Measurements from ENCODE around the gene SLC16A11.

The SLC16A11 gene

DNA sequence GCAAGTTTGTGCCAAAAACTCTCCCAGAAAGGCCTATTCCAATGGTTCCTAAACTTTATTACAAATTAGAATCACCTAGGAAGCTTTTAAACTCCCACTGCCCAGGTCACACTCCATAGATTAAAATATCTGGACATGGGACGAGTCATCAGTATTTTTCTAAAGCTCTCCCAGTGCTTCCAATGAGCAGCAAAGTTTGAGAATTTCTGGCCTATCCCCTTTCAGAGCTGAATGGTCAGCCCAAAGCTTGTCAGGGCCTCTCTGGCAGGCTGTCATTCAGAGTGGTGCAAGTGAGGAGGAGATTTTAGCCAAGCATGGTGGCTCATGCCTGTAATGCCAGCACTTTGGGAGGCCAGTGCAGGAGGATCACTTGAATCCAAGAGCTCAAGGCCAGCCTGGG lies 18.6 kb downstream of the SLC16A11 start:
- no peak for DNase-seq

DNA sequence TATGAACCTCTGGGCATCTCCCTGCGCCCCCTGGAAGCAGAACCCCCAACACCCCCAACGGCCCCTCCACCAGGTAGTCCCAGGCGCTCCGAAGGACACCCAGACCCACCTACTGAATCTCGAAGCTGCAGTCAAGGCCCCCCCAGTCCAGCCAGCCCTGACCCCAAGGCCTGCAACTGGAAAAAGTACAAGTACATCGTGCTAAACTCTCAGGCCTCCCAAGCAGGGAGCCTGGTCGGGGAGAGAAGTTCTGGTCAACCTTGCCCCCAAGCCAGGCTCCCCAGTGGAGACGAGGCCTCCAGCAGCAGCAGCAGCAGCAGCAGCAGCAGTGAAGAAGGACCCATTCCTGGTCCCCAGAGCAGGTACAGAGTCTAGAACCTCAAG lies 19.5 kb downstream of the SLC16A11 start:
- DNase-seq: peak; percentile 30

DNA sequence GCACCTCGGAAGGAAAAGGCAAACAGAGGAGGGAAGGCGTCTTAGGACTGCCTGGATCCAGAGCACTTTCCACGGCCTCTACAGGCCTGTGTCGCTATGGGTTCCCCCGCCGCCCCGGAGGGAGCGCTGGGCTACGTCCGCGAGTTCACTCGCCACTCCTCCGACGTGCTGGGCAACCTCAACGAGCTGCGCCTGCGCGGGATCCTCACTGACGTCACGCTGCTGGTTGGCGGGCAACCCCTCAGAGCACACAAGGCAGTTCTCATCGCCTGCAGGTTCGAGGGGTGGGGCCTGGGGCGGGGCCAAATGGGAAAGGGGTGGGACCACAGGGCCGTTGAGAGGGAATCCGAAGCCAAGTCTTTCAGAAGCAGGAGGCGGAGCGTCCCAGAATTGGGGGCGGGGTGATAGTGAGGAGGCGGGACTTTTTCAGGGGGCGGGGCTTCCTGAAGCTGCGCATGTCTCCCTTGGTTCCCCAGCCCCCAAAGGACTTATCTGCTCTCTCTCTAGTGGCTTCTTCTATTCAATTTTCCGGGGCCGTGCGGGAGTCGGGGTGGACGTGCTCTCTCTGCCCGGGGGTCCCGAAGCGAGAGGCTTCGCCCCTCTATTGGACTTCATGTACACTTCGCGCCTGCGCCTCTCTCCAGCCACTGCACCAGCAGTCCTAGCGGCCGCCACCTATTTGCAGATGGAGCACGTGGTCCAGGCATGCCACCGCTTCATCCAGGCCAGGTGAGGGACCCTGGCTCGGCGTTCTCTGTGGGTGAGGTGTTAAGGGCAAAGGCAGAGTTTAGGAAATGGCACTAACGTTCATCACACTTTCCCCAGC lies 20.1 kb downstream of the SLC16A11 start:
- peak; percentile 90 for DNase-seq

DNA sequence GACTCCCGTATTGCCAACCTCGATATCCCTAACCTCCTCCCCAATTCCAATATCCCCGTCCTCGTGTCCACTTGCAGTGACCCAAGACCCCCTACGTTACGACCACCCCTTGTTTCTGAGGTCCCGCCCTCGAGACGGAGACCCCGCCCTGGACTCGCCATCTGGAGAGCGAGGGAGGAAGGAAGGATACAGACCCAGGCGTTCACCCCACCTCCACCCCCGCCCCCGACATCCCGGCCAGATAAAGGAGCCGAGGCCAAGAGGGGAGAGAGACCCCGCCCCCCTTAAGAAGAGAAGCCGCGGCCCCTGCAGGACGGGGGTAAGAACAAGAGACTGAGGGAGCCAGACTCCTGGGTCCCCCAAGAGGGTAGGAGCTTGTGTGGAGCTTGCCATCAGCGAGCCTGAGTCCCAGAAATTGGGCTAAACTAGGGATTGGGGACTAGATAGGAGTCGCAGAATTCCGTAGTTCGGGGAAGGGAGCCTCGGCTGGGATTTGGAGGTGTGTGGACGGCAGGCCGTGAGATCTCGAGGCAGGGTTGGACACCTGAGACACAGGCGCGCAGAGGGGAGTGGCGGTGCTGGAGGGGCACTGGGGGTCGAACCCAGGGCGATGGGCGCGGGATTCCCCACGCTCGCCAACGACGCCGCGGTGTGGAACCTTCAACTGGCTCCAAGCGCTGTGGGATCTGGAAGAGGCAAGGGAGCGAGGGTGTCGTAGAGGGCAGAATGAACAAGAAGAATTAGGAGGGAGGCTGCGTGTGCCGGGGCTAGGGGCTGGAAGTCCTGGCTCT lies 20.9 kb downstream of the SLC16A11 start, which contains the start of gene BCL6B:
BCL6B (plus strand) TSS at position 270 of the 791 bp plus-strand sequence. CDS start 622 bp downstream, outside the sequence.
- no peak for DNase-seq

DNA sequence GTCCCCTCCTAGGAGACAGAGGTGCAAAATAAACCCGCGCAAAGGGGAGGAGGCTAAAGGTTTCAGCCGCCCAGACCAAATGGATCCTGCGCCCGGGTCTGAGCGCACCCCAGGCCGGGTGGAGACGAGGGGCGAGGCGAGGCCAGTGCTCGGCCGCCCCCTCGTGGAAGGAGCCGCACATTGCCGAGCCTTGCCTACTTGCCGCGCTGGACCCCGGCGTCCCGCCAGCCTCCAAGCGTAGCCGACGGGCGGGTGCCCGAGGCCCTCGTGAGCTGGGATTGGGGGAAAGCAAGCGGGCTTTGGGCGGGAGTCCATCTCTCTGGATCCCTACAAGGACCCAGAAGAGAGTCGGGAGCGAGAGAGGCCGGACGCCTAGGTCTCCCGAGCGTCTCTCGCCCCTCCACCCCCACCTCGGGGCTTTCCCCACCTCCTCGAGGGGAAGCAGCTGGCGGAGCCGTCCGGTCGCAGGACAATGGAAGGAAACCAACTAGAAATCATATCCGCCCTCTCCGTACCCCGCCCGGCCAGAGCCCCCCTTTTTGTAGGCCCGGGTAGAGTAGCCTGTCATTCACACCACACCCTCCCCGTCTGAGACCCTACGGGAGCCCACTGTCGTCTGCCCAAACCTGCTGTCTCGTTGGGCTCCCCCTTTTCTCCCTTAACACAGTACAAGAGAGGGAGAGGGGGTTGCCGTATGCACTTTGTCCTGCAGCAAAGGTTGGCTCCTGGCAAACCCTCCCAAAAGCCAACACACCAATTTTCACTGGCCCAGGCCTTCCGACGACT lies 21.7 kb downstream of the SLC16A11 start:
- DNase-seq: peak; percentile 91

DNA sequence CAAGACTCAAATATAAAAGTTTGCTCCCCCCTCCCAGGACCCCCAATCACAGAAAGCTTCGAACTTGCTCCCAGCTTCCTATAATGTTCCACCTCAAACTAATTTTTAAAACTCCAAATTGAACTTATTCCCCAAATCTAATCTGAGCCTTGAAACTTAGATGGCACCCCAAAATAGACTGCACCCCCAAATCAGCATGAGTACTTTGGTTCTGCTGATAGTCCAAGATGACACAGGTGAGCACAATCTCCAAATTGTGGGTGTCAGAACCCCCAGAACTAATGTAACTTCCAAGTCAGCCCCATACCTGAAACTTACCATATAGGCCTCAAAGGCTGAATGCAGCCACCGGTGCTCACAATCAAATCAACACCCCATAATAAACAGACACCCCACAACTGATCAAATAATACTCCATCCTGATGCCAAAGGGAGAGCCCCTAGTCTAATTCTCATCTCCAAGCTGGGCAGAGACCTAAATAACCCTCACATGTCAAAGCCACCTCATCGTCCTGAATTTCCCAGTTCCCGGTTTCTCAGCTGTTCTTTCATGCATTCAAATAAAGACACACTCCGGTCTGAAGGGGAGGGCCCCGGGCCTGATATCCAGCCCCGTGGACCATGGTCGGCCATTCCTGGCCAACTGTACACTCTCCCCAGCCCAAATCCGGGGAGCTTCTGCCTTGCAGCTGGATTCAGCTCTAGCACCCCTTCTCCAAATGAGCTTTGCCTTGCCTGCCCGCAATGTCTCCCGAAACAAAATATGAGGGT lies 22.8 kb downstream of the SLC16A11 start:
- DNase-seq: peak; percentile 64

DNA sequence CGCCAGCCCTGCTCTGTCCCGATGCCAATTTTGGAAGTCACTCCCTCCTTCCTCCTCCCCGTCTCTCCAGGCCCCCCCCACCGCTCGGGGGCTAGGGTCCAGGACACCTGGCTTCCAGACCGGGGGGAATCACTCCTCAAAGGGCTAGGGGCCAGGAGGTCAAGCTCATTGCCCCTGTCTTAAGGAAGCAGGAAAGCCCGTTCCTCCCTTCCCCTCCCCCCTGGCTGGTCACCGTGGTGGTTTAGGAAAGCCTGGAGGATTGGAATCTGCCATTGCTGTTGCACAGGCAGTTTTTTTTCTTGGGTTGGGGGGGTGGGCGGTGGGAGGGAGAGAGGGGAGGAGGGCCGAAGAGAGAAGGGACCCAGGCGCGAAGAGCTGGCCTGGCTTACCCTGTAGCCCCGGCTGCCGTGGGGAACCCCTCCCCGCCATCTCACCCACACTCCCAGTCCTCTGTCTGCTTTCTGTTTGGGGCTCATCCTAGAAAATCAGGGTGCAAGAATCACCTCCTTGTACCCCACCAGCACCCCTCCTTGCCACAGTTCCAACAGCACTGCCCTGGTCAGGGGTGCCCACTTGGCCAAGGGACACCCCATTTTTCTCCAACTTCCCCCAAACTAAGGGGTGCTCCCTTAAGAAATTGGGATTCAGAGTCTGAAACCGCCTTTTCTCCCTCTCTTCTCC lies 23.9 kb downstream of the SLC16A11 start:
- DNase-seq: peak; percentile 84

DNA sequence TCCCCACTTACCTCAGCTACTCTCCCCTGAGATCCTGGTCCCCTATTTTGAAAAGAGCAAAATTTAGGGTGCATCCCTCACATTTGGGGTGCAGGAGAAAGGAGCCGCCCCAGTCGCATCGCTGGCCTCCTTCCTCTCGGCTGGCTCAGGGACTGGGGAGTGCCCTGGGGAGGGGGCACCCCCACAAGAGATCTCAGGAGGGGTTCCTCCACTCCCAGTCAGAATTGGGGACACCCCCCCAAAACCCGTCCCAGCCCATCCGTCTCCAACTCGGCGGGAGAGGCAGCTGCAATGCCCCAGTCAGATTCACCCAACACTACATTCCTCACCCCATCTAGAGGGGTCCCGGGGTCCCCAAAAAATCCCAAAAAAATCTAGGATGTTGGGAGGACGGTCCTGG lies 24.5 kb downstream of the SLC16A11 start:
- no peak for DNase-seq

DNA sequence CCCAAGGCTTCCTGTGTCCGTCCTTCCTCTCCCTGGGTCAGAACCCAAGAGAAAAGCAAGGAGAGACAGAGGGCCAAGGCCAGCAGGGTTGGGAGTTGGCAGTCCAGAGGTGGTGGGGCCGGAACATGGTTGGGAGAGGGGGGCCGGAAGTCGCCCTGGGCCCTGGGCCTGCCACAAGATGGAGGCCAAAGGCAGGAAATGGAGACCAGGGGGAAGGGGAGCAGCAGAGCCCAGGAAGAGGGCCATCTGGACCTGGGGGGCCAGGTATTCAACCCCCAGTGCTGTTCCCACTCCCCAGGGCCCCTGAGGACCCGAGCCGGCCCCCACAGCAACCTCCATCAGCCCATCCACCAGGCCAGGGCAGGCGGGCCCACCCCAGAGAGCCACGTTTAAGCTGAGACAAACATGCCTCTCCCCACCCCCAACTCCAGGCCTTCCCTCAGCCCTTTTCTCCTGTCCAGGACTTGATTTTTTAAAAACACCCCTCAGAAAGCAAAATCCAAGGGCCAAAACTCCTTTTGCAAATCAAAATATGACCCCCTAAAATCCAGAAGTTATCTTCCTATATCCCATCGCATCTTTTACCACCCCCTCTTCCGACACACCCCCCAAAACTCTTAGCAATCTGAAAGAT lies 25.4 kb downstream of the SLC16A11 start:
- DNase-seq: no peak

DNA sequence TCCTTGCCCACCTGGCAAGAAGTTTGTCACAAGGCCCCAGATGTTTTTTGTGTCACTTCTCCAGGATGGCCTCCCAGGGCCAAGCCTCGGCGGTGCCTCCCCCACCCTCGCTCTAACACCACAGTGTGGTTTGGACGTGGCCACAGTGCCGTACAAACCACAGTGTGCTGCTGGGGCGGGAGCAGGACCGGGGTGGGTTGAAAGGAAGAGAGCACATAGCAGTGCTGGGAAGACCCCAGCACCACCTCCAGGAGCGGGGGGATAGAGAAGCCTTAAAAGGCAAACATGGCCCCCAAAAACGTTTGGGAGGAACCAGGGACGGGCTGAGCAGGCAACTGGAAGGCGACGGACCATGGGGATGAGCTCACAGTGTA lies 26.1 kb downstream of the SLC16A11 start:
- DNase-seq: no peak

DNA sequence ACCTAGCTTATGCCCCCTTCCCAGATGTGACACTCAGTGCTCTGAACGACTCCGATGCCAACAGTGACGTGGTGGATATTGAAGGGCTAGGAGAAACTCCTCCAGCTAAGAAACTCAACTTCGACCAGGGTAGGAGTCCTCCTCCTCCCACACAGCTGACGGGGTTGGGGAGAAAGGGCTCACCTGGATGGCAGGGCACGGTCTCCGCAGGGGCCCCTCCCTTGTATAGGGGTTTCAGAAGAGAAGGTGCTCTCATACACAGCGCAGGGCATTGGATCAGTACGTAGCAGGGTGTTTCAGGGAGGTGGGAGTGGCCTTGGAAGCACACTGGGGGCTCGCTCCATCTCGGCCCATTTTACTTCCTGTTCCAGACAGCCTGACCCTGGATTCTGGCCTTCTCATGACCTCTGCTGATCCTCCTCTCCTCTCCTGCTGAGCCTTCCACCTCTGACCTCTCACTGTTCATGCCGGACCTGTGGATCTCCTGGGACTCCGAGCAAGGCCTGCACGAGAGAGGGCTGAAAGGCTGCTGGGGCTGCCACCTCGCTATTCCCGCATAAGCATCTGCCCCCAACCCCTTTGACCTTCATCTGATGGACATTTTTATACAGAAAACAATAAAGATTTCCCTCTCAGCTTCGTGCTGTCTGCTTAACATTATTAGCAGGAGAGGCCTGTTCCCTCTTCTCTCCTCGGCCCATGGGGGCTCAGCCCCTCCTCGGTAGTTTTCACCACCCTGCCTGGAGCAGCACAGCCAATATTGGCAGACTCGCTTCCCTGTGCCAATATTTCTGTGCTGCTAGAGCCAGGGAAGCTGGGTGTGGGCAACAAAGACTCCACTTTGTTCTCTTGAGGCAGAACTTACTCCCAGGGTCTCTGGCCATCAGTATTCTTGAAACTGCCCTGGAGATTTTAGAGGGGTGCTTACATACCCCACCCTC lies 26.7 kb downstream of the SLC16A11 start:
- no peak for DNase-seq

DNA sequence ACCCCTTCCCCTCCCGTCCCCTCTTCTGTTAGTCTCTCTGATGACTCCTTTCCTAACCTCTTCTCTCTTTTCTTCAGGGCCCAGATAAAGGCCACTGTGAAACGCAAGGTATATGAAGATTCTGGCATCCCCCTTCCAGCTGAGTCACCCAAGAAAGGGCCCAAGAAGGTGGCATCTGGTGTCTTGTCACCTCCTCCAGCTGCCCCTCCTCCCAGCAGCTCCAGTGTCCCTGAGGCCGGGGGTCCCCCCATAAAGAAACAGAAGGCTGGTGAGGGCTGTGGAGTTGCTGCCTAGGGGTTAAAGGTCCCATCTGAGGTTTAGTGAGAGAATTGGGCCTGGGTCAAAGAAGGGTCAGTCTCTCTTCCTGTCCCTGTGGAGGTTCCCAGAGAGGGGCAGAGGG lies 27.5 kb downstream of the SLC16A11 start:
- no peak for DNase-seq

DNA sequence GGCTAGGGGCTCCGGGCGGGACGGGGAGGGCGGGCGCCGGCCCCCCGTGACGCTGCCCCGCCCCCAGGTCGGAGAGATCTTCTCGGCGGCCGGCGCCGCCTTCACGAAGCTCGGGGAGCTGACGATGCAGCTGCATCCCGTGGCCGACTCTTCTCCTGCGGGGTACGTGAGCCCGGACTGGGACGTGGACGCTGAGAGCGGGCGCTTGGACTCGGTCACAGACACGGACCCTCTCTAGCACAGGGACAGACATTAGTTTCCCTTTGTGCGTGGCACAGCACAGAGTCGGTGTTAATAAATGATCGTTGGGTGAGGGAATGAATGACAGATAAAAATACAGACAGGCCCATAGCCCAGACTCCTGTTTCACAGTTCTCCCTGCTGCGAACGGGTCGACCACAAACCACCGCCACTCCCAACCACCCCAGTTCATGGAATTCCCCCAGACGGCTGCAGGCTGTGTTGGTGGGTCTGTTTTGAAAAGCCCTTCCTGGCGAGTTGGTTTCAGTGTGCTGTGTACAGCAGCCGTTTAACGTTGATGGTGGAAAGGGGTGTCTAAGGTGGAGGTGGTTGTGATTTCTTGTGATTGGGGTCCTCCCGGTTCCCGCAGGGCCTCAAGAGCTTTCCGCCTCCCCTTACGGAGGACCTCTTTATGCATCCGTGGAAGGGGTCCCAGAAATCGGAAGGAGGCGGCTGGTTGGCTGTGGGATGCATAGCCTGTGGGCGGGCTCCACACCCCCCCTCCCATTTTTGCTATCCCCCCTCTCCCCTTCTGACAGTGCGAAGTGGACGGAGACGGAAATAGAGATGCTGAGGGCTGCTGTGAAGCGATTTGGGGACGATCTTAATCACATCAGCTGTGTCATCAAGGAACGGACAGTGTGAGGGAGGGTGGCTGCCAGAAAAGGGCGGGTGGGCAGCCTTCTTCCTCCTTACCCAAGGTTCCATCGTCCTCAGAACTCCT lies 28.6 kb downstream of the SLC16A11 start:
- DNase-seq: peak; percentile 77

DNA sequence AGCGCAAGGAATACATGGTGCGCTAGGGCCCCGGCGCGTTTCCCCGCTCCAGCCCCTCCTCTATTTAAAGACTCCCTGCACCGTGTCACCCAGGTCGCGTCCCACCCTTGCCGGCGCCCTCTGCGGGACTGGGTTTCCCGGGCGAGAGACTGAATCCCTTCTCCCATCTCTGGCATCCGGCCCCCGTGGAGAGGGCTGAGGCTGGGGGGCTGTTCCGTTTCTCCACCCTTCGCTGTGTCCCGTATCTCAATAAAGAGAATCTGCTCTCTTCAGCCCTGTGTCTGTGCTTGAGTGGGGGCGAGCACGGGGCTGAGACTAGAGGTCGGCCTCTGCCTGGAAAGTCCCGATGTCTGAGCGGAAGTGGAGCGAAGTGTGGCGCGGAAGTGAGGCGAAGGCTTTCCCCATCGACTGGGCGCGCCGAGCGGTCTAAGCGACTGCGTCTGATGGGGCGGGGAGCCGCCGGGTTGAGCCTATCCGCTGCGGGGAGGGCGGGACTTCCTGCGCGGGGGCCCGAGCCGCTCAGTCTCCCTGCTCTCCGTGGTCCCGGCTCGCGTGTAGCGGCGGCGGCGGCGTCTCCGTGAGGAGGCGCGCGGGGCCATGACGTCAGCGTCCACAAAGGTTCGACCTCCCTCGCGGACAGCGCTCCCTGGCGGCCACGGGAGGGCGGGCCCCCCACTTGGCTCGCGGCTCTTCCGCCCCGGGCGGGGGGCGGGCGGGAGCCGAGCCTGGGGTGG lies 29.5 kb downstream of the SLC16A11 start:
- DNase-seq: peak; percentile 100

DNA sequence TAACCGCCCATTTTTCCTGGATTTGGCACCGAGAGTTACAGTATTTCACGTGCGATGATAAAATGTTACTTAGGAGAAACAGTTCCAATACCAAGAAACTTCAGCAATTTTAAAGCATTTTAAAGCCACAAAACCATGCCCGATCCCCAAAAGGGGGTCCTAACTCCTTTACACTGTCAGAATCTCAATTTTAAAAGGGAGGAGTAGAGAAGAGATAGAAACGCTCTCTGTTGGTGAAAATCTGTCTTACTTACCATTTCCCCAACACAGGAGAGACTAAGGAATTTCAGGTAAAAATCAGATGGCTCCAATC lies 32.0 kb downstream of the SLC16A11 start:
- no peak for DNase-seq

DNA sequence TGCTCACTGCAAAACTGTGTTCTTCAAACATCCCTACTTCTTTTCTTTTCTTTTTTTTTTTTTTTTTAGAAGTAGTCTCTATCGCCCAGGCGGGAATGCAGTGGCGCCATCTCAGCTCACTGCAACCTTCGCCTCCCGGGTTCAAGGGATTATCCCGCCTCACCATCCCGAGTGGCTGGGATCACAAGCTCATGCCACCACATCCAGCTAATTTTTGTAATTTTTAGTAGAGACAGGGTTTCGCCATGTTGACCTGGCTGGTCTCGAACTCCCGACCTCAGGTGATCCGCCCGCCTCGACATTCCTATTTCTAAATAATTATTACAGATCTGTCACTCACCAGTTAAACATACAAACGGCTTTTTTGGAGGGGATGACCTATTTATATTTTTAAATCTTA lies 32.5 kb downstream of the SLC16A11 start:
- DNase-seq: no peak

DNA sequence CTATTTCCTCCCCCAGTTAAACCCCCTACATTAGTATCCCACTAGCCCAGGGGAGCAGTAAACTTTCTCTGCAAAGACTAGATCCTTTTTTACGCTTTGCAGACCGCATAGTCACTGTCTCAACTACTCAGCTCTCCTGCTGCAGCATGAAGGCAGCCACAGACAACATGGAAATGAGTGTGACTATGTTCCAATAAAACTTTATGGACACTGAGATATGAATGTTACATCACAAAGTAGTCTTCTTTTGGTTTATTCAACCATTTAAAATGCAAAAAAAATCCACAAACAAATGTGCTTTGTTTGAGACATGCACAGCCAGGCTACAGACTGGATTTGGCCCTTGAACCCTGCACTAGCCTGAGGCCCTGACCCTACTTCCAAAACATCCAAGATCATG lies 33.4 kb downstream of the SLC16A11 start:
- DNase-seq: no peak

DNA sequence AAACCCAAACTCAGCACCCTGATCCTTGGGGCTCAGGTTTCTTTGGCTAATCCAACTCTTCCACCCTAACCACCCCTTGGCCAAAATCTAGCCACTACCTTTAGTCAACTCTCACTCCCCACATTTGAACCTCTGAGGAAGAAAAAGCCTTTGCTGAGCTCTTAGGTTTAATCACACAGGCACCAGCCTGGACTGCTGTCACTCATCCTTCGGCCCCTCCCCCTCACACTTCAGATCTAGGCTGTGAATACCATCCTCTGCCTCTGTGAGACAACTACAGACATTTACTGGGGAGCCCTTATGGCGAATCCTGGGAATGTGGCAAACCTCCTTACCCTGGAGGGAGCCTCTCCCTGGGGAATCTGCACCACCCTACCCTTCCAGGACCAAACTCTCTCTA lies 36.7 kb downstream of the SLC16A11 start:
- DNase-seq: no peak

DNA sequence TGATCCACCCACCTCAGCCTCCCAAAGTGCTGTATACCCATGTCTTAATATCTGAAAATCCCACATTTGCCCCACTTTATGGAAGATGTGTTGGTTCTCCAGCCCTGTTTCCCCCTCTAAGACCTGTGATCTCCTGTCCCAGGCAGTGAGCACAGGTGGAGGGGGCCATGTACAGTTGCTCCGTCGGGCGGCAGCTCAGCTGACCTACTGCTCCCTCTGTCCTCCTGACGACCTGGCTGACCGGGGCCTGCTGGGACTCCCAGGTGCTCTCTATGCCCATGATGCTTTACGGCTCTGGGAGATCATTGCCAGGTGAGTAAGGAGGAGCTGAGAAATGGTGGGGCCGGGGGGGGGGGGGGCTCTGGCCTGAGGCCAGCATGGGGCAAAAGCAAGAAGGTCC lies 38.2 kb downstream of the SLC16A11 start:
- DNase-seq: no peak
